ENCODE results near the gene TRMT1. TPM values are rescaled to one million over a fixed set of nuclear protein-coding genes. Genes with fewer than 3 reads are reported as not detected.

The TRMT1 gene
- 32.1 and 40.0 TPM in 2 replicates for total RNA-seq

GRCh38 chr19:13116282-13117175 is at the start of gene TRMT1:
TSS of gene TRMT1 (minus strand) at chr19:13116740. CDS start at chr19:13116399, 341 bp downstream.

GRCh38 chr19:13150187-13150930 is 33.8 kb upstream of the TRMT1 start, which contains the start of the genes IER2 and STX10:
TSS of gene IER2 (plus strand) at chr19:13150411. CDS start at chr19:13153187, 2,776 bp downstream.
TSS of gene STX10 (minus strand) at chr19:13150375. CDS start at chr19:13150173, 202 bp downstream.

GRCh38 chr19:13117772-13118423 is 1.4 kb upstream of the TRMT1 start, which contains the start of gene NACC1:
TSS of gene NACC1 (plus strand) at chr19:13118264. CDS start at chr19:13135208, 16,944 bp downstream.

GRCh38 chr19:13102666-13103580 is 13.6 kb downstream of the TRMT1 start, which contains the start of gene LYL1:
TSS of gene LYL1 (minus strand) at chr19:13102858. CDS start at chr19:13101171, 1,687 bp downstream.

Other genes starting within 250 kb of the TRMT1 start
- gene DNASE2, start 235.3 kb downstream of the TRMT1 start, total RNA-seq = 38.8 and 48.1 TPM in 2 replicates
- gene KLF1, start 229.5 kb downstream of the TRMT1 start, total RNA-seq = not detected in 2 replicates
- 48.1 and 54.3 TPM in 2 replicates for gene GCDH, start 225.6 kb downstream of the TRMT1 start, total RNA-seq
- gene SYCE2, start 197.4 kb downstream of the TRMT1 start, total RNA-seq = 0.16 TPM in 1 of 2 replicates, not detected in the other
- gene FARSA, start 183.0 kb downstream of the TRMT1 start, total RNA-seq = 48.0 and 52.2 TPM in 2 replicates
- 1,632 and 1,793 TPM in 2 replicates for gene CALR, start 178.1 kb downstream of the TRMT1 start, total RNA-seq
- gene RAD23A, start 170.9 kb downstream of the TRMT1 start, total RNA-seq = 72.2 and 78.1 TPM in 2 replicates
- gene GADD45GIP1, start 159.5 kb downstream of the TRMT1 start, total RNA-seq = 36.6 and 45.5 TPM in 2 replicates
- not detected in 2 replicates for gene DAND5, start 147.2 kb downstream of the TRMT1 start, total RNA-seq
- gene NFIX, start 121.3 kb downstream of the TRMT1 start, total RNA-seq = 47.3 and 63.2 TPM in 2 replicates
- 0.36 and 3.6 TPM in 2 replicates for gene LYL1, start 13.9 kb downstream of the TRMT1 start, total RNA-seq
- gene NACC1, start 1.5 kb upstream of the TRMT1 start, total RNA-seq = 48.6 and 65.6 TPM in 2 replicates
- 32.9 and 62.7 TPM in 2 replicates for gene STX10, start 33.6 kb upstream of the TRMT1 start, total RNA-seq
- 88.8 and 162 TPM in 2 replicates for gene IER2, start 33.7 kb upstream of the TRMT1 start, total RNA-seq